Measurements from ENCODE around the gene COX5A.

Gene COX5A

GRCh38 chr15:74962219-74962618 is 24.3 kb upstream of the COX5A start:
- Histone ChIP-seq H3K36me3 (ENCODE audit: control insufficient read depth, insufficient read depth, low read length) (no peaks in the 10 kb centered on the region), H3K27me3 (replicated peaks; ENCODE audit: control insufficient read depth, insufficient read depth, low read length) (peaks cover 4% of the 10 kb centered on the region), H3K4me3 (replicated peaks; ENCODE audit: low read depth, low read length) (no peak overlapping the region)
- TF ChIP-seq CTCF (IDR thresholded peaks at IDR 0.05; ENCODE audit: insufficient read depth, low read length, poor library complexity, severe bottlenecking) = no peak
- no peak for DNase-seq (ENCODE audit: extremely low read depth, insufficient read length)

GRCh38 chr15:74961616-74962015 is 23.7 kb upstream of the COX5A start:
- Histone ChIP-seq H3K4me3 (replicated peaks; ENCODE audit: low read depth, low read length) (no peak overlapping the region), H3K27me3 (replicated peaks; ENCODE audit: control insufficient read depth, insufficient read depth, low read length) (peaks cover 4% of the 10 kb centered on the region), H3K36me3 (ENCODE audit: control insufficient read depth, insufficient read depth, low read length) (no peaks in the 10 kb centered on the region)
- DNase-seq (ENCODE audit: extremely low read depth, insufficient read length) = no peak
- TF ChIP-seq CTCF (IDR thresholded peaks at IDR 0.05; ENCODE audit: insufficient read depth, low read length, poor library complexity, severe bottlenecking) = no peak

- DNase-seq (ENCODE audit: extremely low read depth, insufficient read length) = no peak
- Histone ChIP-seq H3K4me3 (replicated peaks; ENCODE audit: low read depth, low read length) (no peak overlapping the region), H3K36me3 (ENCODE audit: control insufficient read depth, insufficient read depth, low read length) (no peaks in the 10 kb centered on the region), H3K27me3 (replicated peaks; ENCODE audit: control insufficient read depth, insufficient read depth, low read length) (peaks cover 4% of the 10 kb centered on the region)
- TF ChIP-seq CTCF (IDR thresholded peaks at IDR 0.05; ENCODE audit: insufficient read depth, low read length, poor library complexity, severe bottlenecking) = no peak
Measured at GRCh38 chr15:74960995-74961588, 23.2 kb upstream of the COX5A start.

GRCh38 chr15:74960286-74960685 is 22.4 kb upstream of the COX5A start:
- Histone ChIP-seq H3K36me3 (ENCODE audit: control insufficient read depth, insufficient read depth, low read length) (no peaks in the 10 kb centered on the region), H3K4me3 (replicated peaks; ENCODE audit: low read depth, low read length) (no peak overlapping the region), H3K27me3 (replicated peaks; ENCODE audit: control insufficient read depth, insufficient read depth, low read length) (peaks cover 4% of the 10 kb centered on the region)
- no peak for DNase-seq (ENCODE audit: extremely low read depth, insufficient read length)
- no peak for TF ChIP-seq CTCF (IDR thresholded peaks at IDR 0.05; ENCODE audit: insufficient read depth, low read length, poor library complexity, severe bottlenecking)

- H3K27me3 ChIP-seq (replicated peaks; ENCODE audit: control insufficient read depth, insufficient read depth, low read length) = peaks cover 4% of the 10 kb centered on the region
- no peak for TF ChIP-seq CTCF (IDR thresholded peaks at IDR 0.05; ENCODE audit: insufficient read depth, low read length, poor library complexity, severe bottlenecking)
- no peak overlapping the region for H3K4me3 ChIP-seq (replicated peaks; ENCODE audit: low read depth, low read length)
- H3K36me3 ChIP-seq (ENCODE audit: control insufficient read depth, insufficient read depth, low read length) = no peaks in the 10 kb centered on the region
- DNase-seq (ENCODE audit: extremely low read depth, insufficient read length) = no peak
Measured at GRCh38 chr15:74959586-74959939, 21.7 kb upstream of the COX5A start.
